ENCODE results near the gene LARGE2. TPM values are rescaled to one million over a fixed set of nuclear protein-coding genes. Genes with fewer than 3 reads are reported as not detected.

Gene LARGE2
- total RNA-seq, 2 experiments from 2014 or later = 2.7 to 3.5 TPM

- Histone ChIP-seq H3K4me1 (ENCODE audit: insufficient read depth, low read length) (peaks cover 5% of the 10 kb centered on the region), H3K36me3 (ENCODE audit: insufficient read depth, low read length) (peaks cover 24% of the 10 kb centered on the region), H3K27ac (ENCODE audit: low read depth in 1 of 2, low read length in 2 of 2) (no peak overlapping the region), H3K27me3 (ENCODE audit: control insufficient read depth in 1 of 2, insufficient read depth in 2 of 2, low read length in 2 of 2) (no peaks in the 10 kb centered on the region), H3K9me3 (ENCODE audit: control insufficient read depth in 1 of 2, insufficient read depth in 1 of 2, low read length in 2 of 2) (no peaks in the 10 kb centered on the region), H3K4me3 (ENCODE audit: low read length) (no peak overlapping the region)
- intact Hi-C loops (cut with DNase I, micrococcal nuclease) = loop anchor here in 1 of 2 experiments (5.0 kb wide), 1 partner anchor 162 kb away; the partner anchor contains the start of gene PHF21A
- no peak for ATAC-seq (ENCODE audit: poor library complexity)
- ChIA-PET CTCF (no interaction called here), POLR2A (no interaction called here)
- H3K36me3 Mint-ChIP-seq (ENCODE audit: low read depth) = peaks cover 60% of the 10 kb centered on the region
- TF ChIP-seq CTCF (IDR thresholded peaks at IDR 0.05) = no peak
- no peaks in the 10 kb centered on the region for H3K4me1 Mint-ChIP-seq (ENCODE audit: low read depth)
- no peak for DNase-seq
- no peak overlapping the region for H3K27ac Mint-ChIP-seq
- H3K27me3 Mint-ChIP-seq = no peaks in the 10 kb centered on the region
- no peaks in the 10 kb centered on the region for H3K9me3 Mint-ChIP-seq
- H3K4me3 Mint-ChIP-seq = no peak overlapping the region
Measured at GRCh38 chr11:45960387-45961095, 38.1 kb downstream of the LARGE2 start.

GRCh38 chr11:45961751-45962240 lies 39.3 kb downstream of the LARGE2 start:
- Histone ChIP-seq H3K9me3 (ENCODE audit: control insufficient read depth in 1 of 2, insufficient read depth in 1 of 2, low read length in 2 of 2) (no peaks in the 10 kb centered on the region), H3K36me3 (ENCODE audit: insufficient read depth, low read length) (peaks cover 28% of the 10 kb centered on the region), H3K27me3 (ENCODE audit: control insufficient read depth in 1 of 2, insufficient read depth in 2 of 2, low read length in 2 of 2) (no peaks in the 10 kb centered on the region), H3K4me3 (ENCODE audit: low read length) (no peak overlapping the region), H3K4me1 (ENCODE audit: insufficient read depth, low read length) (peaks cover 5% of the 10 kb centered on the region), H3K27ac (ENCODE audit: low read depth in 1 of 2, low read length in 2 of 2) (no peak overlapping the region)
- ATAC-seq (ENCODE audit: poor library complexity) (no peak), DNase-seq (no peak)
- no peak overlapping the region for H3K4me3 Mint-ChIP-seq
- no peaks in the 10 kb centered on the region for H3K27me3 Mint-ChIP-seq
- H3K9me3 Mint-ChIP-seq = no peaks in the 10 kb centered on the region
- H3K27ac Mint-ChIP-seq = no peak overlapping the region
- intact Hi-C loops (cut with DNase I, micrococcal nuclease) = loop anchor here in 1 of 2 experiments (5.0 kb wide), 1 partner anchor 161 kb away; the partner anchor contains the start of gene PHF21A
- no peaks in the 10 kb centered on the region for H3K4me1 Mint-ChIP-seq (ENCODE audit: low read depth)
- peaks cover 49% of the 10 kb centered on the region for H3K36me3 Mint-ChIP-seq (ENCODE audit: low read depth)
- TF ChIP-seq CTCF (IDR thresholded peaks at IDR 0.05) = no peak
- ChIA-PET POLR2A (no interaction called here), CTCF (no interaction called here)

- Histone ChIP-seq H3K36me3 (ENCODE audit: insufficient read depth, low read length) (peaks cover 48% of the 10 kb centered on the region), H3K27ac (ENCODE audit: low read depth in 1 of 2, low read length in 2 of 2) (no peak overlapping the region), H3K9me3 (ENCODE audit: control insufficient read depth in 1 of 2, insufficient read depth in 1 of 2, low read length in 2 of 2) (no peaks in the 10 kb centered on the region), H3K4me1 (ENCODE audit: insufficient read depth, low read length) (peaks cover 5% of the 10 kb centered on the region), H3K27me3 (ENCODE audit: control insufficient read depth in 1 of 2, insufficient read depth in 2 of 2, low read length in 2 of 2) (no peaks in the 10 kb centered on the region), H3K4me3 (ENCODE audit: low read length) (no peak overlapping the region)
- no peak overlapping the region for H3K27ac Mint-ChIP-seq
- H3K36me3 Mint-ChIP-seq (ENCODE audit: low read depth) = peaks cover 47% of the 10 kb centered on the region
- H3K4me1 Mint-ChIP-seq (ENCODE audit: low read depth) = no peaks in the 10 kb centered on the region
- H3K9me3 Mint-ChIP-seq = no peaks in the 10 kb centered on the region
- CTCF ChIA-PET = interaction anchor here (0.8 to 4.5 kb wide), 18 partner anchors 10 to 387 kb away, joined by 3 to 33 read pairs (median 4); no protein-coding TSS in a partner anchor
- POLR2A ChIA-PET = interaction anchor here (0.6 to 1.6 kb wide), 6 partner anchors 42 to 349 kb away, joined by 3 to 7 read pairs (median 3); no protein-coding TSS in a partner anchor
- intact Hi-C loops (cut with DNase I, micrococcal nuclease) = loop anchor here (1.0 to 5.0 kb wide), 5 partner anchors 42 to 572 kb away; partner anchors contain the start of gene PHF21A (in 1 of the 2)
- TF ChIP-seq CTCF (IDR thresholded peaks at IDR 0.05) = peak; percentile 96
- DNase-seq (peak; percentile 27 to 87 (median 44)), ATAC-seq (ENCODE audit: poor library complexity) (peak; percentile 98)
- H3K27me3 Mint-ChIP-seq = no peaks in the 10 kb centered on the region
- no peak overlapping the region for H3K4me3 Mint-ChIP-seq
Measured at GRCh38 chr11:45964911-45965389, 42.5 kb downstream of the LARGE2 start.

Data from CD4-positive, alpha-beta T cell (primary cell).